ENCODE measurements around the gene WNT6.

The WNT6 gene

DNA sequence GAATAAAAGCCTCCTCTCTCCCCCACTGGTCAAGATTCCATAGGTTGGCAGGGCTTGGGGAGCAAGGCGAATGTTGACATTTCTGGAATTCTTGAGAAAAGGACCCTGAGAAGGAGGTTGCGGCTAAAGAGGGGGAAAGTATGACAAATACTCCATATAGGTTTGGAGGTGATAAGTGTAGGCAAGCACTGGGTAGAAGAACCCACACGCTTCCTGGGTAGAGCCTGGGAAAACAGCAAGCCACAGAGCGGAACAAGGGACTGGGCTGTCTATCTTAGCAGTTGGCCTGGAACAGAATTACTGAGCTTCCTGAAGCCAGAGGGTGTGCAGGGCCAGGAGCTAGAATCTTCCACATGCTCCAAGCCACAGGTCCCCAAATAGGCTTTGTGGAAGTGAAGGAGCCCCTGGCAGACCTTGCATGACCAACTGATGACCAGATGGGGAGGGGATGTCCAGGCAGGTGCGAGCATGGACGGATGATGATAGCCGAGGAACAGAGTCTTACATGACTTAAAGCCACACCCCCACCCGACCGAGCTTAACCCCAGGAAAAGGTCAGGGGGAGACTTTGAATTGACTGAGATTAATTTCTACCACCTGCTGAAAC is 37.9 kb upstream of the WNT6 start:
- TF ChIP-seq EZH2phosphoT487 (conservative IDR thresholded peaks at IDR 0.05; ENCODE audit: low read length) = no peak
- Histone ChIP-seq H3K27ac (ENCODE audit: low read depth, low read length) (no peak overlapping the region), H3K27me3 (ENCODE audit: low read length) (no peaks in the 10 kb centered on the region), H3K36me3 (ENCODE audit: low read length) (no peaks in the 10 kb centered on the region), H3F3A (ENCODE audit: insufficient read depth) (no peaks in the 10 kb centered on the region), H2AFZ (ENCODE audit: low read depth, low read length, severe bottlenecking) (no peak overlapping the region), H3K9me3 (ENCODE audit: insufficient read depth, low read length) (no peaks in the 10 kb centered on the region), H4K20me1 (ENCODE audit: low read depth, low read length) (no peaks in the 10 kb centered on the region), H3K9ac (ENCODE audit: low read length) (no peak overlapping the region), H3K79me2 (ENCODE audit: insufficient read depth, low read length) (no peaks in the 10 kb centered on the region), H3K4me2 (ENCODE audit: low read depth, low read length, poor library complexity, severe bottlenecking) (no peak overlapping the region), H3K9me2 (replicated peaks; ENCODE audit: insufficient read depth, low read length) (no peaks in the 10 kb centered on the region), H3K4me3 (ENCODE audit: insufficient read depth, low read length, poor library complexity, severe bottlenecking) (no peak overlapping the region)

DNA sequence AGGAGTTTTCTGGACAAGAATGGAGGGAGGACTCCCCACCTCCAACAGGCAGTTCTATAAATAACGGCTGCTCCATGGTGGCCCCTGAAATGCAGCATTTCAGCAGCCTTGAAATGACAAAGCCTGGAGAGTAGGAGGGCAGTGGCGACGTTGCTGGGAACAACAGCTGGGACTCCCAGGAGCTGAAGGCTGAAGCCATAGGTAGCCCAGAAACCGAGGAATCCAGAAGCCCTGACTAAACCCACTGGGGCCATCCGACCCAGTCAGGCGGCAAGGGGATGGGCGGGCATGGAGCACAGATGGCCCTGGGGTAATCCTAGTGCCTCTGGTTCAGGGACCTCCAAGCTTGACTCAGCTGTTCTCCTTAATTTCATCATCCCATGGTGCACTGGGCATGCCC is 37.0 kb upstream of the WNT6 start:
- Histone ChIP-seq H3K79me2 (ENCODE audit: insufficient read depth, low read length) (no peaks in the 10 kb centered on the region), H3K9me3 (ENCODE audit: insufficient read depth, low read length) (no peaks in the 10 kb centered on the region), H3K4me3 (ENCODE audit: insufficient read depth, low read length, poor library complexity, severe bottlenecking) (no peak overlapping the region), H4K20me1 (ENCODE audit: low read depth, low read length) (no peaks in the 10 kb centered on the region), H3K27me3 (ENCODE audit: low read length) (no peaks in the 10 kb centered on the region), H3K4me2 (ENCODE audit: low read depth, low read length, poor library complexity, severe bottlenecking) (no peak overlapping the region), H2AFZ (ENCODE audit: low read depth, low read length, severe bottlenecking) (no peak overlapping the region), H3K27ac (ENCODE audit: low read depth, low read length) (no peak overlapping the region), H3K9ac (ENCODE audit: low read length) (no peak overlapping the region), H3K36me3 (ENCODE audit: low read length) (no peaks in the 10 kb centered on the region), H3K9me2 (replicated peaks; ENCODE audit: insufficient read depth, low read length) (no peaks in the 10 kb centered on the region), H3F3A (ENCODE audit: insufficient read depth) (no peaks in the 10 kb centered on the region)
- TF ChIP-seq EZH2phosphoT487 (conservative IDR thresholded peaks at IDR 0.05; ENCODE audit: low read length) = no peak
- TF ChIP-seq, protein P1, sequence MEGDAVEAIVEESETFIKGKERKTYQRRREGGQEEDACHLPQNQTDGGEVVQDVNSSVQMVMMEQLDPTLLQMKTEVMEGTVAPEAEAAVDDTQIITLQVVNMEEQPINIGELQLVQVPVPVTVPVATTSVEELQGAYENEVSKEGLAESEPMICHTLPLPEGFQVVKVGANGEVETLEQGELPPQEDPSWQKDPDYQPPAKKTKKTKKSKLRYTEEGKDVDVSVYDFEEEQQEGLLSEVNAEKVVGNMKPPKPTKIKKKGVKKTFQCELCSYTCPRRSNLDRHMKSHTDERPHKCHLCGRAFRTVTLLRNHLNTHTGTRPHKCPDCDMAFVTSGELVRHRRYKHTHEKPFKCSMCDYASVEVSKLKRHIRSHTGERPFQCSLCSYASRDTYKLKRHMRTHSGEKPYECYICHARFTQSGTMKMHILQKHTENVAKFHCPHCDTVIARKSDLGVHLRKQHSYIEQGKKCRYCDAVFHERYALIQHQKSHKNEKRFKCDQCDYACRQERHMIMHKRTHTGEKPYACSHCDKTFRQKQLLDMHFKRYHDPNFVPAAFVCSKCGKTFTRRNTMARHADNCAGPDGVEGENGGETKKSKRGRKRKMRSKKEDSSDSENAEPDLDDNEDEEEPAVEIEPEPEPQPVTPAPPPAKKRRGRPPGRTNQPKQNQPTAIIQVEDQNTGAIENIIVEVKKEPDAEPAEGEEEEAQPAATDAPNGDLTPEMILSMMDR (IDR thresholded peaks at IDR 0.05; ENCODE audit: insufficient read depth, low read length, poor library complexity, severe bottlenecking) = no peak

DNA sequence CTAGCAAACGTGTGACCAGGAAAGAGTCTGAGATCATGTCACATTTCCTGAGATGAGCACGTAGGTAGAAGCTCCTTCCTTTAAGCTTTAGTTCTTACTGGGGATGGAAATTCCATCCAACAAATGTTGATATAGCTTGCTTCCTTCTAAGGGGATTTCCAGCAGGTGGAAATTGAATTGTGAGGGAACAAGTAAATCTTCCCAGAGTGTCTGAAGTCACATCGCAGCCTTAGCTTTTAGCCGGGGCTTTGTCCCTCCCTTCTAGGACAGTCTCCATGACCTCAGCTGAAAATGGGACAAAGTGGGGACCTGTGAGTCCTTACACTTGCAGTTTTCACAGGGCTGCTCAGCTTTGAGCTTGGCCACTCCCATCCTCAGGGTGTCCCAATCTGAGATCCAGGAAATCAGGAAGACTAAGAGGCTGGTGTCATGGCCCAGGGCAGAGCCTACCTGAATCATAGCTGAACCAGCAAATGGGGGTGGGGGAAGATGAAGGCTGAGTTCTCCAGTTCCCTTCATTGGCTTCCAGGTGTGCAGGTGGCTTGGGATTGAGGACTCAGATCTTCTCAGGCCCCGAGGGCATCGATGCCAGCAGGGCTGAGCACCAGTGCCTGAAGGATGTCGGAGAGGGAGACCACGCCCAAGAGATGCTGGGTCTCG is 36.3 kb upstream of the WNT6 start:
- Histone ChIP-seq H3K9me2 (replicated peaks; ENCODE audit: insufficient read depth, low read length) (no peaks in the 10 kb centered on the region), H4K20me1 (ENCODE audit: low read depth, low read length) (no peaks in the 10 kb centered on the region), H3K79me2 (ENCODE audit: insufficient read depth, low read length) (no peaks in the 10 kb centered on the region), H3K36me3 (ENCODE audit: low read length) (no peaks in the 10 kb centered on the region), H3F3A (ENCODE audit: insufficient read depth) (no peaks in the 10 kb centered on the region), H3K27me3 (ENCODE audit: low read length) (no peaks in the 10 kb centered on the region), H3K27ac (ENCODE audit: low read depth, low read length) (no peak overlapping the region), H3K9me3 (ENCODE audit: insufficient read depth, low read length) (no peaks in the 10 kb centered on the region), H2AFZ (ENCODE audit: low read depth, low read length, severe bottlenecking) (no peak overlapping the region), H3K9ac (ENCODE audit: low read length) (no peak overlapping the region), H3K4me3 (ENCODE audit: insufficient read depth, low read length, poor library complexity, severe bottlenecking) (no peak overlapping the region), H3K4me2 (ENCODE audit: low read depth, low read length, poor library complexity, severe bottlenecking) (no peak overlapping the region)
- no peak for TF ChIP-seq EZH2phosphoT487 (conservative IDR thresholded peaks at IDR 0.05; ENCODE audit: low read length)
- TF ChIP-seq, protein P1 (IDR thresholded peaks at IDR 0.05; ENCODE audit: insufficient read depth, low read length, poor library complexity, severe bottlenecking) = no peak

GRCh38 chr2:218824004-218824403 is 35.6 kb upstream of the WNT6 start:
- H3K79me2 ChIP-seq (ENCODE audit: insufficient read depth, low read length) = no peaks in the 10 kb centered on the region
- H3K9ac ChIP-seq (ENCODE audit: low read length) = no peak overlapping the region
- TF ChIP-seq EZH2phosphoT487 (conservative IDR thresholded peaks at IDR 0.05; ENCODE audit: low read length) = no peak
- TF ChIP-seq, protein P1 (IDR thresholded peaks at IDR 0.05; ENCODE audit: insufficient read depth, low read length, poor library complexity, severe bottlenecking) = no peak
- no peak overlapping the region for H3K4me3 ChIP-seq (ENCODE audit: insufficient read depth, low read length, poor library complexity, severe bottlenecking)
- no peaks in the 10 kb centered on the region for H4K20me1 ChIP-seq (ENCODE audit: low read depth, low read length)
- no peaks in the 10 kb centered on the region for H3K36me3 ChIP-seq (ENCODE audit: low read length)
- H3K4me2 ChIP-seq (ENCODE audit: low read depth, low read length, poor library complexity, severe bottlenecking) = no peak overlapping the region
- no peak overlapping the region for H2AFZ ChIP-seq (ENCODE audit: low read depth, low read length, severe bottlenecking)
- no peak overlapping the region for H3K27ac ChIP-seq (ENCODE audit: low read depth, low read length)
- no peaks in the 10 kb centered on the region for H3K9me3 ChIP-seq (ENCODE audit: insufficient read depth, low read length)
- no peaks in the 10 kb centered on the region for H3F3A ChIP-seq (ENCODE audit: insufficient read depth)
- no peaks in the 10 kb centered on the region for H3K9me2 ChIP-seq (replicated peaks; ENCODE audit: insufficient read depth, low read length)
- H3K27me3 ChIP-seq (ENCODE audit: low read length) = no peaks in the 10 kb centered on the region
